ENCODE data around the gene TEDC1.

DNA sequence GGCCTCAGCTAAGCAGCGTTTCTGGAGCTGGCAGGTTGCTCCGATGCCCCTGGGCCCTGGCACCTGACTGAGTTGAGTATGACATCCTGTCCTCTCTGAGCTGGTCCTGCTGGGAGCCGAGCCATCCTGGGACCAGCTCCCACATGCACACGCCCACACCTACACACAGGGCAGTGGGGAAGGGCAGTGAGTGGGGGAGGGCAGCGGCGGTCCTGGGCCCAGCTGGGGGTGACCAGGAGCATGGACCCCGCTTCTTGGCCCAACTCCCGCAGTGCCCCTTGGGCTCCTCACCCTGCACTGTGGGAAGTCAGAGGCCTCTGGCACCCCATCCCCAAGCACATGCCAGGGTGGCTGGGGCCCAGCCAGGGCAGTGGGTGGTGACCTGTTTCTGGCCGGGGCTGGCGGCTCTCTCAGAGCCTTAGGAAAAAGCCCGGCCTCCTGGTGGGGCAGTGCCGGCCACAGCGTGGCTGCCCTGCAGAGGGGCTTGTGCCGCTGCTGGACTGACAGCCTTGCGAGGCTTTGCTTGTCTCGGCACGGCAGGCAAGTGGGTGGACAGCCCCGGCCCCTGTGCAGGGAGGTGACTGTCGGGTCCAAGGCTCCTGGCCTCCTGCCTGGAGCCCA is 22.3 kb upstream of the TEDC1 start:
- TF ChIP-seq EZH2 (IDR thresholded peaks at IDR 0.05), result no peak
- no peak for TF ChIP-seq POLR2AphosphoS5 (IDR thresholded peaks at IDR 0.05; ENCODE audit: borderline replicate concordance, low read depth, low read length)
- no peak for TF ChIP-seq FOXP2 (optimal IDR thresholded peaks at IDR 0.05; ENCODE audit: control extremely low read depth, extremely low read length, insufficient read depth)
